GM18502 (cell line): ENCODE data around the gene PRRT1B.
"Not testable (repeated sequence)": the region's sequence is repeated elsewhere in the genome, so short reads cannot be mapped to it uniquely, and the experiment has no call there.

Experiments used
- ATAC-seq: cut with Tn5 transposase; IDR thresholded peaks from one replicate; pipeline ENCODE4 v1.9.1; 2021; ENCODE audit warnings: mild to moderate bottlenecking; ENCODE audit not compliant: unreplicated experiment, poor library complexity

Gene PRRT1B

DNA sequence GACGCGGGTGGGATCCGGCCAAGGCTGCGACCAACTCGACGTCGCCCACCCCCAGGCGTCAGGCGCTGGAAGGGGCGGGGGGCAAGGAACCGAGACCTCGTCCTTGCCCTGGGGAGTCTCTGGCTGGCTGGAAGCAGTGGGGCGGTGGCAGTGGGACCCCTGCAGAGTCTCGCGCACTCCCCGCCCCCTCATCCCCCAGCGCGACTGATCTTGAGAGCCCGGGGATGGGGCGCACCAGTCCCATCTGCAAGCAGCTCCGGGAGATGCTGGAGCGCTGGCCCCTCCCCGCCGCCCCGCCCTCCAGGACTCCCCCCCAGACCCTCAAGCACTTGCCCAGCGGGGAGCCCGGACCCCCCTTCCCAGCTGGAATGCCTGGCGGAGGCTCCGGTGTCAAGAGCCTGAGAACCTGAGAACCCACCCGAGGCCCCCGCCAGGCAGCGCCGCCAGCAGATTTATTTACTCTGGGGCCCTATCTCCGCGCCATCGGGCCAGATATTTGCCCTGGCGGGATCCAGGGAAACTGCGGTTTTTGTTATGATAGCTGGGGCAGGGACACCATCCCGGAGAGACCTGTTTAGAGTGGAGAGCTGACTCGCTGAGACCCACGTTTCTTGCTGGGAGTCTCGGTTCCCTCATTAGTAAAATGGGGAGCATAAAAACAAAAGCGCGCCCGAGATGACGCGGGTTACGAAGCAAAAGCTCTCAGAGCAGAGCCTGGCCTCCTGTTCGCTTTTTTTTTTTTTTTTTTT, 1.2 kb downstream of the PRRT1B start:
- no peak for ATAC-seq

DNA sequence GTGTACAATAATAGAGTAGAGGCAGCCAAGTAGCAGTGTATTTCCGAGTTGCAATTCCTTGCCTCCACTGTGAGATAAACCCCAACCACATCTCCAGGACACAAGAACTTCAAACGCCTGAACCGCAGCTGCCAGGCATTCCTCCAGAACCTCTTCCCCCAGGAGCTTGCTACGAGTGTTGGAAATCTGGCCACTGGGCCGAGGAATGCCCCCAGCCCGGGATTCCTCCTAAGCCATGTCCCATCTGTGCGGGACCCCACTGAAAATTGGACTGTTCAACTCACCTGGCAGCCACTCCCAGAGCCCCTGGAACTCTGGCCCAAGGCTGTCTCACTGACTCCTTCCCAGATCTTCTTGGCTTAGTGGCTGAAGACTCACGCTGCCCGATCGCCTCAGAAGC, 3.9 kb downstream of the PRRT1B start:
- ATAC-seq: not testable (repeated sequence)

DNA sequence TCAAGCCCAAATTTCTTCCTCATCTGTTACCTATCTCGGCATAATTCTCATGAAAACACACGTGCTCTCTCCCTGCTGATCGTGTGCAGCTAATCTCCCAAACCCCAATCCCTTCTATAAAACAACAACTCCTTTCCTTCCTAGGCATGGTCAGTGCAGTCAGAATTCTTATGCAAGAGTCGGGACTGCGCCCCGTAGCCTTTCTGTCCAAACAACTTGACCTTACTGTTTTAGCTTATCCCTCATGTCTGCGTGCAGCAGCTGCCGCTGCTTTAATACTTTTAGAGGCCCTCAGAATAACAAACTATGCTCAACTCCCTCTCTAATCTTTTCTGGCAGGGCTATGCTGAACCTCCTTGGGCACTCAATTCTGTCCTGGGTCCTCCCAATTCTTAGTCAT, 5.1 kb downstream of the PRRT1B start:
- ATAC-seq: not testable (repeated sequence)

DNA sequence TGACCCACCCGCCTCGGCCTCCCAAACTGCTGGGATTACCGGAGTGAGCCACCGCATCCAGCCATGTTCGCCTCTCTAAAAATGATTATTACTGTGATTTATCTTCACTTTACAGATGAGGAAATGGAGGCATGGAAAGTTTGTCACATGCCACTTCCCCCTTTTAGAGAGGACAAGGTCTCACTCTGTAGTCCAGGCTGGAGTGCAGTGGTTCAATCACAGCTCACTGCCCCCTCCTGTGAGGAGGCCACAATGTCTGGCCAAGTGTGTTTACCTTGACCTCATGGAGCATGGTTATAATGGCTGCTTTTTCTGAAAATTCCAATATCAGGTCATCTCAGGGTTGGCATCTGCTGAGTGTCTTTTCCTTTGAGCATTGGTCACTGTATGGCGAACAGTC, 6.7 kb downstream of the PRRT1B start:
- no peak for ATAC-seq

GRCh38 chr9:131554087-131554842, 8.9 kb downstream of the PRRT1B start:
- no peak for ATAC-seq

- ATAC-seq: no peak
Measured at GRCh38 chr9:131554843-131555351, 9.6 kb downstream of the PRRT1B start.

DNA sequence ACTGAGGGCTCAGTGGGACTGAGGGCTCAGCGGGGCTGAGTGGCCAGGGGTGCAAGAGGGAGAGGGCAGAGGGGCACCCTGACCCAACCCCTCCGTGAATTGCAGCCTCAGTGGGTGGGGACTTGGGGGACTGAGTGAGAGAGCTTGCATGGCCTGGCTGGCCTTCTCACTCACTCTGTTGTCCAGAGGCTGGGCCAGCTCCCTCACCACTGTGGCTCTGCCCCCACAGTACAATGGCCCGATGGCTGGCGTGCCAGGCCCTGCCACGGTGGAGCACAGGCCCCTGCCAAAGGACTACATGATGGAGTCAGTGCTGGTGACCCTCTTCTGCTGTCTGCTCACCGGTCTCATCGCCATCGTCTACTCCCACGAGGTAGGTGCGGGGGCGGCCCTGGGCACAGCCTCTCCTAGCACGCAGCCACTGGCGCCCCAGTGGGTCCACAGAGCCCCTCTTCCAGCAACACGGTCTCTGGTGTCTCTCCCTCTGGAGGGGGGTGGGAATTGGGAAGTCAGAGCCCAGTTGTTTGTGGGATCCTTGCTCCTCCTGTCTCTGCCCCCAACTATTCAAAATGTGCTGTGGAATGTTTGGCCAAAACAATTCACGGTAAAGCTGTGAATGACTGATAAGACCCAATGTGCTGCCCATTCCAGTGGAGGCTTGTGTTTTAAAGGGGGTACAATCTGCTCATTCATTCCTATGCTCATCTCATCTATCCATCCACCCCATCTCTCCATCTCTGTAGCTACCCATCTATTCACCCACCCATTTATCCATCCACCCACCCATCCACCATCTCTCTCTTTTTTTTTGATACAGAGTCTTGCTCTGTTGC, 10.7 kb downstream of the PRRT1B start:
- no peak for ATAC-seq

- no peak for ATAC-seq
Measured at GRCh38 chr9:131557855-131558548, 12.7 kb downstream of the PRRT1B start.

GRCh38 chr9:131559421-131560000, 14.2 kb downstream of the PRRT1B start:
- ATAC-seq: no peak

DNA sequence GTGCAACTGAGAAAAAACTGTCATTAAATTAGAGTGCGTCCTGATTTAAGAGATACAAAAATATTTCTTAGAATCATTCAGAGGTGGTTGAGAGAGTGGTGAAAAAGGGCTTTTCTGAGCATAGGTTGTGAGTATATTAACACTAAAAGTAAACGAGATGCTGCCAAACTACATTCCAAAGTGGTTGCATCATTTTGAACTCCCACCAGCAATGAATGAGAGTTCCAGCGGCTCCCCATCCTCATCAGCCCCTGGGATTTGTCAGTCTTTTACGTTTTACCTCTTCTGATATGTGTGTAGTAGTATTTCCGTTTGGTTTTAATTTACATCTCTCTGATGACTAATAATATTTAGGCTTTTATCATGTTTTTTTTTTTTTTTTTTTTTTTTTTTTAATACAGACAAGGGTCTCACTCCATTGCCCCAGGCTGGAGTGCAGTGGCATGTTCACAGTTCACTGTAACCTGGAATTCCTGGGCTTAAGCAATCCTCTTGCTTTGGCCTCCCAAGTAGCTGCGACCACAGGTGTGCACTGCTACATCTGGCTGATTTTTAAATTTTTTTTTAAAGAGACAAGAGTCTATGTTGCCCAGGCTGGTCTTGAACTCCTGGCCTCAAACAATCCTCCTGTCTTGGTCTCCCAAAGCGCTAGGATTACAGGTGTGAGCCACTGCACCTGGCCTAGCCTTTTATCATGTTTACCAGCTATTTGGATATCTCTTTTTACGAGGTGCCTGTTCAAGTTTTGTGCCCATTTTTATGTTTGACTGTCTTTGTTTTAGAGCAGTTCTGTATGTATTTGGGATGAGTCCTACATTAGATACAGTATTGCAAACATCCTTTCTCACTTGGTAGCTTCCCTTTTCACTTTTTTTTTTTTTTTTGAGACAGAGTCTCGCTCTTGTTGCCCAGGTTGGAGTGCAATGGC, 17.0 kb downstream of the PRRT1B start:
- ATAC-seq: no peak

- no peak for ATAC-seq
Measured at GRCh38 chr9:131565369-131565768, 20.0 kb downstream of the PRRT1B start.

- ATAC-seq: no peak
Measured at GRCh38 chr9:131566158-131566557, 20.8 kb downstream of the PRRT1B start.

DNA sequence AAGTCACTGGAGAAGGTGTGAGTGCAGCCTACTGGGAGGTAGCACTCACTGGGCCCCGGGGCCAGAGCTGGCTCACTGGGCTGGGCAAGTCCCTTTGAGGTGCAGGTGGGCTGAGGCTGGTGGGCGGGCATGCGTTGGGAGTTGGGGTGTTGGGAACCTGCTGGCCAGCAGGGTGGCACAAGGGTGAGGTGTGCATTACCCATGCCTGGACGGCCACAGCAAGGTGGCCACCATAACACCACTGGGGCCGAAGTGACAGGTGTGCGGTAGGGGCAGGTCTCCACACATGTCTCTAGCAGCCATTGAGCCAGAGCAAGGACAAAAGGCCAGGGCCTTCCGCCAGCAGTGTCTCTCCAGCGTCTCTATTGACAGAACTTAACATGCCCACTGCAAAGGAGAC, 22.6 kb downstream of the PRRT1B start:
- no peak for ATAC-seq

DNA sequence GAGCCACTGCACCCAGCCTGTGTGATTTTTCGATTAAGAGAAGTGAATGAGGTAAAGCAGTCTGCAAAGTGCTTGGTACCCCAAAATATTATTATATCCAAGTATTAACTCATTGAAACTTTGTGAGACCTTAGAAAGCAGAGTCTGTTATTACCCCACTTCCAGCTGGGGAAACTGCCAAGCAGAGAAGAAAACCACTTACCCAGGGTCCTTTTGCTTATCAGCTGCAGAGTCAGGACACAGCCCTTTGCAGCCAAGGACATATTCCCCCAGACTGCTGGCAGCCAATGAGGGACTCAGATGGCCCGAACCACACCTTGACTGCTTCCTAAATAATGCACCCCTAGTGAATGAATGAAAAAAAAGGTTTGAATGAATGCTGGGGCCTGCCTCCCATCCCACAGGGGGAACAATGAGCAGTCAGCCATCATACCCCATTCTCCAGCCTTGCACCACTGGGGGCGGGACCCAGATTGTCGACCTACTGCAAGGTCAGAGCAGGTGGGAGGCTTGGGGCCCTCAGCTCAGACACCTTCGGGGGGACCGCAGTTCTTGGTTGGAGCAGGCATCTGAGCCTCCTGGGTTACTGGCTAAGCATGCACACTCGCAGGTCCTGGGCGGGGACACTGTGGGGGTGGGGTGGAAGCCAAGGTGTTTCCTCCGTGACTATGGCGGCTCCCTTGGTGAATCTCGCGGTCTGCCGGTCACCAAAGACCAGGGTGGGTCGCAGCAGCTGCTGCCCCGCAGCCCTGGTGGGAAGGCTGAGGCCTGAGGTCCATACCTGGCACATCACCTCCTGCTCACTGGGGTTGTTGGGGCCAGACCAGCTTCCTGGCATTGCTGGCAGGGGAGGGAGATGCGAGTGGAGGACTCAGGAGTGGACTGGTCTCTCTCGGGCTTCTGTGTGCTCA, 29.7 kb downstream of the PRRT1B start:
- ATAC-seq: no peak

DNA sequence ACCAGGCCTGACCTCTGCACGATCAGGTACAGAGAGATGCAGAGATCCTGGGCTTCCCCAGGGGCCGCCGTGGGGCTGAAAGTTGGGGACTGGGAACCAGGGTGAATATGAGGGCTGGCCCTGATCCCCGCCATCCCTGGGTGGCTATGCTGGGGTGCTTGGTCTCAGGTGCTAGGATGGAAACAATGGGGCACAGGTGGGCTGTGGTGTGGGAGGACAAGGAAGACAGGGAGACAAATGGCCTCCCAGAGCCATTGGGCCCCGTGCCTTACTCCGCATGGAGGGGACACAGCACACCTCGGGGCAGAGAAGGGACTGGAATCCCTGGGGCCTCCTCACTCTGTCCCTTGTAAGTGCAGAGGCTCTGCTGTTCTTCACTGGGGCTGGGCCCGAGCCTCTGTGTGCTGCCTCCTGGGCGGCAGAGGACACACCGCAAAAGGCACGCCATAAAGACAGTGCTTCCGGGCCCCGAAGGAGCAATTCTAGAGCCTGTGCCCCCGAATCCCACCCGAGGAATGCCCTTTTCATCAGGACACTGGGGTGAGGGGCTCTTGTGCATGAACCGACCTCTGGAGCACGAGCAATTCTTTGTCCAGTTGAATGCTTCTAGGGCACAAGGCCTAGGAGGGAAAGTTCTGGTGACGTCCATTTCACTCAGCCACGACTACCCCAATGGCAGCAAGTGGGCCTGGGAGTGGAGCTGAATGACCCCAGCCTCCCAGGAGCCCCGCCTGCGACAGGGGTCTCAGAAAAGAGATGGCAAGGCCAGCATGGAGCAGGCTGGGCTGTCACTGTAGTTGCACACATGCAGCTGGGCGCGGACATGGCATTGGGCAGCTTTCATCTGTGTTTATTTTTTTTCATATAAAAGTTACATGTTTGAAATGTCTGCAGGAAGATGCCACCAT, 30.9 kb downstream of the PRRT1B start:
- ATAC-seq: no peak
